ENCODE results near the gene TARBP1.
A peak's percentile ranks its signal among the peaks of the same experiment; 100 is the strongest.
"Not testable (repeated sequence)": the region's sequence is repeated elsewhere in the genome, so short reads cannot be mapped to it uniquely, and the experiment has no call there.

The TARBP1 gene

DNA sequence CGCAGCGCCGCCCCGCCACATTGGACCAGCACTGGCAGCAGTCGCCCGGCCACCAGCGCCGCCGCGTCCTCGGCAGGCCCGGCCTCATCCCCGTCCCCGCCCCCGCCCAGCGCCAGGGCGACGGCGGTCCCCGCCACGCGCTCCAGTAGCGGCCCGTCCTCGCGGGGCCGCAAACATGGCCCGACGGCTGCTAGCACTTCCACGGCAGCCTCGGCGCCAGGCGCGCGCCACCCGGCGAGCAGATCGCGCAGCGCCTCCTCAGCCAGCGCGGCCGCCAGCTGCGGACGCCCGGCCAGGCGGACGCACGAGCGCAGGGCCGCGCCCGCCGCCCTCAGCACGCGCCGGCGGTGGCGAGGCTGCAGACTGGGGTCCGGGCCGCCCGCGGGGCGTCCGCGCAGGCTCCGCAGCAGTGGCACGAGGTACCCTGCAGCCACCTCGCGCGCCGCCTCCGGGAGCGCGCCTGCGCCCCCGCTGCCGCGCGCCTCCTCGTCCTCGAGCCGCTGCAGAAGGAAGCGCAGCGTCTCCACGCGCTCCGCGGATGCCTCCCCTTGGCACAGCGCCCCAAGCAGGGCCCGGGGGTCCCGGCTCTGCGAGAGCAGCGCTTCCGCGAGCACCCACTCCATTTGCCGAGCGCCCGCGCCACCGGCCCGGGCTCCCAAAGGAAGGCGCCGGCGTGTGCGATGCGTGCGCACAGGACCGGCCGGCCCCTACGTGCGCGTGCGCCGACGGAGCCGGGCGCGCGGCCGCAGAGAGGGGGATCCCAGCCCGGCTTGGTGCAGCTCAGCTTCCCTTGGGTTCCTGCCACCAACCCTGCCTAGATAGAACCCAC, at the start of gene TARBP1:
Gene TARBP1, minus strand, starts transcription at position 699 of the 829 bp plus-strand sequence. Its CDS starts 76 bp downstream, at position 623.
- DNase-seq (ENCODE audit: low spot score) = peak; percentile 90

DNA sequence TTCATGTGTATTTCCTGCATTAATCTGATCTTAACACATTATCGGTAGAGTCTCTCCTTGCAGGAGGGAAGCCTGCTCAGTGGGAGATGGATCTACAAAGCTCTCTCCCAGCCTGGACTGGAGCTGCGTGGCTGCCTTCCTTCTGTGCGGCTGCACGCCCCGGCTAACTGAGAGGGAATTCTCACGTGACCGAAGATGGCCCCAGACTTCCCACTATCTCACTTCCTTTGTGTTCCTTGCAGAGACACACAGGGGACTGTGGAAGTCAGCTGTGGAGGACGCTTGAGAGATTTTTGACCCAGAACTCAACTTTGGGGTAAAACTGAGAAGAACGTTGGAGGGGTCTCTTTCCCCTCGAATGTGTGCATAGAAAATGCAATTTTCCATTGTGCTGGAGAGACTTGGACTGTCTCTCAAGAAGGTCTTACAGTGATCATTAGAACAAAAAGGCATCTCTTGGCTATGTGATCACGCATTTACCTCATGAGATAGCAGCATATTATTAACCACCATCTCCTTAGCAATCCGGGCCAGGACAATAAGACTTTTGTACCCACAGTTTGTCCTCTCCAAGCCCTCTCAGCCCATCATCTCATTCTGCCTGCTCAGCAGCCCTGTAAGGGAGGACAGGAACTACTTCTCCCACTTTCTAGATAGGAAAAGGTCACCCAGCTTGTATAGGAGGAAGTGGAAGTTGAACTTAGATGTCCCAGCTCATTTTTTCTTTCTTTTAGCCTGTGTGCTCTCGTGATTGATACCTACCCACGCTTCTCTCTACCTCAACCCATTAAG, 49.3 kb upstream of the TARBP1 start:
- DNase-seq (ENCODE audit: low spot score) = no peak

- DNase-seq (ENCODE audit: low spot score) = no peak
Measured at GRCh38 chr1:234527346-234527745, 48.4 kb upstream of the TARBP1 start.

DNA sequence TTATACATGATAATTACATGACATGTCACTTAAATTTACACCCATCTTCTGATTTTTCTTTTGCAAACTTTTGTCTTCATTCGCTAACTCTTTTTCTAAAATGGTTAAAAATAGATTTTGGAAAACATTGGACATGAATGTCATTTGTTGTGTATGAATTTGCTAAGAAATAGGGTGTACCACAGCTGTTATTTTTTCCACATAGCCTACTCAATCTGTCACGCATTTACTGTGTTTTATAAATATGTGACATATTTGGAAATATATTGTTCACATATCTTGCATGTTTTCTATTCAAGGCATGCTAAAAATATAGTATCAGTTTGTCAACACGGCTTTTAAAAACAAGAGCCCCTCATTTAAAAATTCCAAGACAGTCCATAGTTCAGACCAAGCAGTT, 47.9 kb upstream of the TARBP1 start:
- no peak for DNase-seq (ENCODE audit: low spot score)

GRCh38 chr1:234525099-234525799, 46.3 kb upstream of the TARBP1 start:
- DNase-seq (ENCODE audit: low spot score) = no peak

DNA sequence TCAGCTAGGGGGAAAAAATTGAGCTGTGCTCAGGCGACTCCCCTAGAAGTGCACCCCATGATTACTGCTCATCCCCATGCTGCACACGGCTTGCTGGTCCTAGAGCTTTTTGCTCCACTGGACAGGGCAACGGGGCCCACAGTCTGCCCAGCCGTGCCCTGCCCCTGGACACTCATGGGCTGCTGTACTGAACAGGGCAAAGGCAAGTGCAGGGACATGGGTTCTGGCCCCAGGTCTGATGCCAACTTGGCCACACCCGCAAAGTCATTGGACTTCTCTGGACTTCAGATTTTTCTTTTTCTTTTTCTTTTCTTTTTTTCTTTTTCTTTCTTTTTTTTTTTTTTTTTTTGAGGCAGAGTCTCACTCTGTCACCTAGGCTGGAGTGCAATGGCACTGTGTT, 42.9 kb upstream of the TARBP1 start:
- no peak for DNase-seq (ENCODE audit: low spot score)

- no peak for DNase-seq (ENCODE audit: low spot score)
Measured at GRCh38 chr1:234520908-234521817, 42.2 kb upstream of the TARBP1 start.

- DNase-seq (ENCODE audit: low spot score) = no peak
Measured at GRCh38 chr1:234519506-234519905, 40.5 kb upstream of the TARBP1 start.

GRCh38 chr1:234518876-234519275, 39.9 kb upstream of the TARBP1 start:
- DNase-seq (ENCODE audit: low spot score) = no peak

GRCh38 chr1:234518086-234518485, 39.1 kb upstream of the TARBP1 start:
- DNase-seq (ENCODE audit: low spot score) = not testable (repeated sequence)

- DNase-seq (ENCODE audit: low spot score) = no peak
Measured at GRCh38 chr1:234517110-234517802, 38.3 kb upstream of the TARBP1 start.

GRCh38 chr1:234515821-234516241, 36.9 kb upstream of the TARBP1 start:
- no peak for DNase-seq (ENCODE audit: low spot score)

DNA sequence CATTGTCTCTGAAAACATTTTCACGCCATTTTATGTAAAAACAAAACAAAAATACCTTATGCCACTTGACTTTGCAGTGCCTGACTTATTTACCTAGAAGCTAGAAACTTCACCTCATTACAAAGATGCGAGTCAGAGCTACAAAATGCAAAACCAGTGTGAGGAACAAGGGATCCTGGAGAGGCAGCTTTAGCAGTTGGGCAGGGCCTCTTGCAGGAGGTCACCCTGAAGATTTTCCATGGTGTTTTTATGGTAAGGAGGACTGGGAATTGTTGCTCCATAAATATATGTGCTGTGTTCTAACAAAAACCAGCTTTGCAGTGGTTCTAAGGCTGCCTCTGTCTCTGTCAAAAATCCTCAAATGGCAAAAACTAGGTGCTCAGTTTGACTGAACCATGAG, 36.4 kb upstream of the TARBP1 start:
- no peak for DNase-seq (ENCODE audit: low spot score)

DNA sequence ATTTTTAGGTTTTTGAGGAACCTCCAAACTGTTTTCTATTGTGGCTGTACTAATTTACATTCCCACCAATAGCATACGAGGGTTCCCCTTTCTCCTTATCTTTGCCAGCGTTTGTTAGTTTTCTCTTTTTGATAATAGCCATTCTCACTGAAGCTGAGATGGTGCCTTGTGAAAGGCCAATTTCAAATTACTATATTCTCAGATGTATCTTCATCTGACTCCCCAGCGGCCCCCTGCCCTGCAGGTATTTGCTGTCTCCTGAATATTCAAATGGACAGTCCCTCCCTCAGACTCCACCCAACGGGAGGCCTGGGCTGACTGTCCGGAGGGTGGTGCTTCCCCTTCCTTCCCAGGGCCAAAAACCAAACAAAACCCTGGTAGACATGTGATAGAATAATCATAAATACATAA, 33.5 kb upstream of the TARBP1 start:
- no peak for DNase-seq (ENCODE audit: low spot score)

- DNase-seq (ENCODE audit: low spot score) = no peak
Measured at GRCh38 chr1:234509457-234510328, 30.7 kb upstream of the TARBP1 start.

DNA sequence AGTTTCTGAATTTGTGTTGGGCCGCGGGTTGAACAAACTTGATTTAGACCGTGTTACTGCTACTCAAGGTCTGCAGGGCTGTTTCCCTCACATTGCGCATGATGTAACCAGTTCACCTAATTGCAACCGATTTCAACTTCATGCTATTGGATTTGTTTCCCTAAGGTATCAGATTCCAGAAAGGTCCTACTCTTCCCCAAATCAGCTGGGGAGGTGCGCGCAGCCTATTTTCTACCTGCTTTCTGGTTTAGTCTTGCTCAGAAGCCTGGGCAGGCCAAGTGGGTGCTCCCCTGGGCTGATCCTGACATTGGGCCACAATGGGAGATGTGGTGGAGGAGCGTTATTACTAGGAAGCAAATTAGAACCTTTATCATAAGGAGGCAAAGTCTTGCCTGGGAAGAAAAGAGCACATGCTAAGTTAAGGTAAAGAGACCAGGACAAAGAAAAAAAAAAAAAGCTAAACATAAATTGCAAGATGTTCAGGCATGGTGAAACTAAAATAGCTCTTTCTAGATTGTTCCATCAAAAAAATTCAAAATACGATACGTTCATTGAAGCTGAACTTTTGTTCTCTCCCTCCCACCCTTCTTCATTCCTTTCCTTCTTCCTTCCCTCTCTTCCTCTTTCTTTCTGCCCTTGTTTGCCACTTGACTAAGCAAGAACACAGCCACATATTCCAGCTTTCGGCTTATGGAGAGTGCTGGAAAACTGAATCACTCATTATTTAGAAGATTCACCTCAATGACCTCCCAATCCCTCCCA, 28.8 kb upstream of the TARBP1 start:
- DNase-seq (ENCODE audit: low spot score) = no peak

GRCh38 chr1:234507089-234507488, 28.1 kb upstream of the TARBP1 start:
- DNase-seq (ENCODE audit: low spot score) = no peak

- DNase-seq (ENCODE audit: low spot score) = no peak
Measured at GRCh38 chr1:234505769-234506102, 26.8 kb upstream of the TARBP1 start.

Measured in AG08396 (cell line).